ENCODE measurements around the gene PNMT.
A peak's percentile ranks its signal among the peaks of the same experiment; 100 is the strongest.

PNMT gene

GRCh38 chr17:39660397-39661385 lies 7.6 kb upstream of the PNMT start:
- no peak for DNase-seq (ENCODE audit: low spot score)
- H3K27ac ChIP-seq: peak overlapping the region in 1 of 2 donors; percentile 43
- TF ChIP-seq CTCF (IDR thresholded peaks at IDR 0.05): no peak

GRCh38 chr17:39661744-39662541 lies 6.3 kb upstream of the PNMT start:
- Histone ChIP-seq H3K4me3 (no peak overlapping the region), H3K27ac (peak overlapping the region in 1 of 2 donors; percentile 34)

More at GRCh38 chr17:39660397-39661385, 7.6 kb upstream of the PNMT start:
- H3K4me3 ChIP-seq: no peak overlapping the region

GRCh38 chr17:39662551-39663339 lies 5.5 kb upstream of the PNMT start:
- Histone ChIP-seq H3K4me3 (no peak overlapping the region), H3K27ac (peak overlapping the region; percentile 30 to 64)
- DNase-seq (ENCODE audit: low spot score): no peak
- TF ChIP-seq CTCF (IDR thresholded peaks at IDR 0.05): no peak

More at GRCh38 chr17:39661744-39662541, 6.3 kb upstream of the PNMT start:
- DNase-seq (ENCODE audit: low spot score): no peak
- TF ChIP-seq CTCF (IDR thresholded peaks at IDR 0.05): no peak

- TF ChIP-seq CTCF (IDR thresholded peaks at IDR 0.05): no peak
- H3K27ac ChIP-seq: peak overlapping the region; percentile 30 to 82
- H3K4me3 ChIP-seq: no peak overlapping the region
- no peak for DNase-seq (ENCODE audit: low spot score)
These were observed 4.9 kb upstream of the PNMT start for GRCh38 chr17:39663340-39663687.

GRCh38 chr17:39663688-39664580 lies 4.3 kb upstream of the PNMT start:
- H3K27ac ChIP-seq: peak overlapping the region in 1 of 2 donors; percentile 82
- no peak overlapping the region for H3K4me3 ChIP-seq

More at GRCh38 chr17:39663688-39664580, 4.3 kb upstream of the PNMT start:
- no peak for DNase-seq (ENCODE audit: low spot score)
- TF ChIP-seq CTCF (IDR thresholded peaks at IDR 0.05): no peak

Data from coronary artery (tissue), 2 donors.